ENCODE measurements around the gene DBN1. TPM values are rescaled to one million over a fixed set of nuclear protein-coding genes. Genes with fewer than 3 reads are reported as not detected.
"Not testable (repeated sequence)": the region's sequence is repeated elsewhere in the genome, so short reads cannot be mapped to it uniquely, and the experiment has no call there.

DBN1 gene
- total and polyA plus RNA-seq, 4 experiments from 2014 or later, result 0.49 to 1.2 (median 0.99) TPM; not detected in 1

DNA sequence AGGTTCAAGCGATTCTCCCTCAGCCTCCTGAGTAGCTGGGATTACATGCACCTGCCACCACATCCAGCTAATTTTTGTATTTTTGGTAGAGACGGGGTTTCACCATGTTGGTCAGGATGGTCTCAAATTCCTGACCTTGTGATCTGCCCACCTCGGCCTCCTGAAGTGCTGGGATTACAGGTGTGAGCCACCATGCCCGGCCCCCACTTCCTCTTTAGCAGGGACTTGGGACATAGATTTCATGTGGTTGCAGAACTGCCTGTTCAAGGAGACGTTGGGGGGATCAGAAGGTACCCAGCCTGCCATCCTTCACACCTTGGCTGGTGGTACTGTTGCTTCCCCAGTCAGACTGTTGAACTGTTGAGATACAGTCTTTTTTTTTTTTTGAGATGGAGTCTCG lies 56.4 kb downstream of the DBN1 start:
- H3K27ac Mint-ChIP-seq; H3K27me3 ChIP-seq (ENCODE audit: insufficient read depth, low read length); DNase-seq; H3K9me3 Mint-ChIP-seq; H3K27ac ChIP-seq (ENCODE audit: low read depth, low read length); H3K27me3 Mint-ChIP-seq; H3K36me3 Mint-ChIP-seq; H3K9me3 ChIP-seq (ENCODE audit: control insufficient read depth in 1 of 2, low read length in 2 of 2); H3K36me3 ChIP-seq (ENCODE audit: insufficient read depth, low read length); intact Hi-C loops (cut with micrococcal nuclease); H3K4me3 ChIP-seq (ENCODE audit: low read length in 2 of 2); H3K4me3 Mint-ChIP-seq: not testable (repeated sequence)
- peaks cover 17 to 40% (median 23%) of the 10 kb centered on the region in 4 donors for H3K4me1 Mint-ChIP-seq
- POLR2A ChIA-PET (ENCODE audit: partially characterized antibody), result interaction anchor here (1.2 to 9.4 kb wide), 4 partner anchors 9 to 38 kb away, joined by 5 to 141 read pairs (median 57); partner anchors contain the start of genes GRK6 and PRR7
- H3K4me1 ChIP-seq (ENCODE audit: insufficient read depth, low read length), result peaks cover 32% of the 10 kb centered on the region
- CTCF ChIA-PET (ENCODE audit: partially characterized antibody), result interaction anchor here (1.5 to 16.6 kb wide), 3 partner anchors 11 to 32 kb away, joined by 5 to 821 read pairs (median 81); partner anchors contain the start of genes PFN3 and PRR7

DNA sequence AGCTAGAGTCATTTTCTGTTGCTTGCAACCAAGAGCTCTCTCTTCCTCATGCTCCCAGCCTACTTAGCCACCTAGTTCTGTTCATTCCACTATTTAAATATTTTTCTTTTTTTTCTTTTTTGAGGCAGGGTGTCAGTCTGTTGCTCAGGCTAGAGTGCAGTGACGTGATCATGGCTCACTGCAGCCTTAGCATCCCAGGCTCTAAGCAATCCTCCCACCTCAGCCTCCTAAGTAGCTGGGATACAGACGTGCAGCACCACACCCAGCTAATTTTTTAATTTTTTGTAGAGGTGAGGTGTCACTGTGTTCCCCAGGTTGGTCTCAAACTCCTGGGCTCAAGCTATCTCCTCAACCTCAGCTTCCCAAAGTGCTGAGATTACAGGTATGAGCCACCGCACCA lies 59.0 kb downstream of the DBN1 start:
- Histone ChIP-seq H3K27ac (ENCODE audit: low read depth, low read length) (no peak overlapping the region), H3K4me1 (ENCODE audit: insufficient read depth, low read length) (peaks cover 36% of the 10 kb centered on the region), H3K9me3 (ENCODE audit: control insufficient read depth in 1 of 2, low read length in 2 of 2) (no peaks in the 10 kb centered on the region), H3K27me3 (ENCODE audit: insufficient read depth, low read length) (no peaks in the 10 kb centered on the region), H3K36me3 (ENCODE audit: insufficient read depth, low read length) (no peaks in the 10 kb centered on the region), H3K4me3 (ENCODE audit: low read length in 2 of 2) (no peak overlapping the region)
- DNase-seq, result no peak
- Mint-ChIP-seq H3K4me1 (peaks cover 20 to 49% (median 32%) of the 10 kb centered on the region in 4 donors), H3K27ac (peak overlapping the region in 1 of 7 donors; percentile 18), H3K9me3 (no peaks in the 10 kb centered on the region), H3K4me3 (no peak overlapping the region), H3K27me3 (no peaks in the 10 kb centered on the region), H3K36me3 (no peaks in the 10 kb centered on the region)
- CTCF ChIA-PET (ENCODE audit: partially characterized antibody), result interaction anchor here (0.7 to 16.6 kb wide), 8 partner anchors 10 to 343 kb away, joined by 3 to 821 read pairs (median 6); partner anchors contain the start of genes PFN3 and PRR7
- intact Hi-C loops (cut with micrococcal nuclease), result no loop called here
- POLR2A ChIA-PET (ENCODE audit: partially characterized antibody), result interaction anchor here (1.4 to 9.4 kb wide), 5 partner anchors 10 to 41 kb away, joined by 3 to 141 read pairs (median 11); partner anchors contain the start of genes GRK6 and PRR7

DNA sequence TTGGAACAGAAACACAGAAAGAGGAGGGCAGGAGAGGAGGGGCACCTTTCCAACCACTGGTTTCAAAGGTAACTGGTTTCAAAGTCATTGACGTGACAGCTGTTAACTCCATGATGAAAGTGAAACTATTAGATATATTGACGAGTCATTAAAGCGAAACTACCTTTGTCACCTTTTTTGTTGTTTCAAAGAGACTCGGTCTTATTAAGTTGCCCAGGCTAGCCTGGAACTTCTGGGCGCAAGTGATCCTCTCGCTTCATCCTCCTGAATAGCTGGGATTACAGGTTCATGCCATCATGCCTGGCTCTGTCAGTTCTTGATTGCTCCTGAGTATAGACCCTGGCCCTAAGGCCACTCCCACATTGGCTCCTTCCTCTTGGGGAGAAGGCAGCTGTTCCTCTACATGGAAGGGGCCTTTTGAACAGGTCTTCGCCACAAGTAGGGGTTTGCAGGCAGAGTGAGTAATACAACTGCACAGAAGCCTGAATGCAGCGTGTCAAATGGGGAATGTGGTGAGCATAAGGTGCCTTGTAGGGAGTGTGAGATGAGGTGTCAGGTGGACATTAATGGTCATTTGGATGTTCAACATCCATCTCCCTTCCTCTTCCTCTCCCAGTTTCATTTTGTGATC lies 60.7 kb downstream of the DBN1 start:
- ChIA-PET CTCF (ENCODE audit: partially characterized antibody) (interaction anchor here (1.2 to 16.6 kb wide), 4 partner anchors 9 to 104 kb away, joined by 4 to 821 read pairs (median 7); partner anchors contain the start of gene PRR7), POLR2A (ENCODE audit: partially characterized antibody) (interaction anchor here (0.9 to 9.4 kb wide), 7 partner anchors 9 to 54 kb away, joined by 4 to 141 read pairs (median 8); partner anchors contain the start of genes GRK6 and PRR7)
- peak overlapping the region; percentile 83 to 94 (median 86) for H3K27ac Mint-ChIP-seq
- H3K27me3 Mint-ChIP-seq, result no peaks in the 10 kb centered on the region
- Histone ChIP-seq H3K27me3 (ENCODE audit: insufficient read depth, low read length) (no peaks in the 10 kb centered on the region), H3K27ac (ENCODE audit: low read depth, low read length) (peak overlapping the region; percentile 47), H3K4me1 (ENCODE audit: insufficient read depth, low read length) (peaks cover 36% of the 10 kb centered on the region), H3K9me3 (ENCODE audit: control insufficient read depth in 1 of 2, low read length in 2 of 2) (no peaks in the 10 kb centered on the region), H3K4me3 (ENCODE audit: low read length in 2 of 2) (peak overlapping the region; percentile 6 to 37), H3K36me3 (ENCODE audit: insufficient read depth, low read length) (no peaks in the 10 kb centered on the region)
- H3K9me3 Mint-ChIP-seq, result no peaks in the 10 kb centered on the region
- H3K4me1 Mint-ChIP-seq, result peaks cover 20 to 49% (median 32%) of the 10 kb centered on the region in 4 donors
- no peaks in the 10 kb centered on the region for H3K36me3 Mint-ChIP-seq
- H3K4me3 Mint-ChIP-seq, result peak overlapping the region; percentile 76 to 84 (median 79)
- peak in 4 of 5 donors; percentile 59 to 74 (median 65) for DNase-seq
- intact Hi-C loops (cut with micrococcal nuclease), result loop anchor here (1.0 kb wide), 1 partner anchor 14 kb away; the partner anchor contains the start of gene GRK6

DNA sequence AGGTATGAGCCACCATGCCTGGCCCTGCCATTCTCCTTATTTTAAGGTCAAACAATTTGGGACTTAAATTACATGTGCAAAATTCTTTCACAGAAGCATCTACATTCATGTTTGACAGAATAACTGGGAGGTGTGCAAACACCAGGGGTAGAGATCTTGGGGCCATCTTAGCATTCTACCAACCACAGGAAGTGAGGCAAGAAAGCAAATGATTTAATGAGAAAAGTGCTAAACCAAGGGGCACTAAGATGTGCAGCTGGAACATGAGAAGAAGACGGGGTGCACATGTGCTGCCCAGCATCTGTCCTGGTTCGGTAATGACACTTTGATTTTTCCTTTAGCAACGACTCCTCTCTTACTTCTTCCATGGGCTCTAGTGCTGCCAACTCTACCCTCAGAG lies 62.9 kb downstream of the DBN1 start:
- DNase-seq, result no peak
- Histone ChIP-seq H3K36me3 (ENCODE audit: insufficient read depth, low read length) (no peaks in the 10 kb centered on the region), H3K9me3 (ENCODE audit: control insufficient read depth in 1 of 2, low read length in 2 of 2) (no peaks in the 10 kb centered on the region), H3K4me1 (ENCODE audit: insufficient read depth, low read length) (peaks cover 33% of the 10 kb centered on the region), H3K4me3 (ENCODE audit: low read length in 2 of 2) (no peak overlapping the region), H3K27me3 (ENCODE audit: insufficient read depth, low read length) (no peaks in the 10 kb centered on the region), H3K27ac (ENCODE audit: low read depth, low read length) (no peak overlapping the region)
- Mint-ChIP-seq H3K27ac (peak overlapping the region in 2 of 7 donors; percentile 40 to 60), H3K9me3 (no peaks in the 10 kb centered on the region), H3K4me3 (peak overlapping the region in 1 of 8 donors; percentile 4), H3K36me3 (no peaks in the 10 kb centered on the region), H3K27me3 (no peaks in the 10 kb centered on the region), H3K4me1 (peaks cover 14 to 43% (median 27%) of the 10 kb centered on the region in 4 donors)
- intact Hi-C loops (cut with micrococcal nuclease), result no loop called here
- CTCF ChIA-PET (ENCODE audit: partially characterized antibody), result interaction anchor here (0.6 to 16.6 kb wide), 5 partner anchors 8 to 91 kb away, joined by 3 to 821 read pairs (median 3); partner anchors contain the start of genes GRK6, PFN3 and PRR7
- POLR2A ChIA-PET (ENCODE audit: partially characterized antibody), result interaction anchor here (1.3 to 9.4 kb wide), 4 partner anchors 15 to 44 kb away, joined by 5 to 141 read pairs (median 66); partner anchors contain the start of genes GRK6 and PRR7

DNA sequence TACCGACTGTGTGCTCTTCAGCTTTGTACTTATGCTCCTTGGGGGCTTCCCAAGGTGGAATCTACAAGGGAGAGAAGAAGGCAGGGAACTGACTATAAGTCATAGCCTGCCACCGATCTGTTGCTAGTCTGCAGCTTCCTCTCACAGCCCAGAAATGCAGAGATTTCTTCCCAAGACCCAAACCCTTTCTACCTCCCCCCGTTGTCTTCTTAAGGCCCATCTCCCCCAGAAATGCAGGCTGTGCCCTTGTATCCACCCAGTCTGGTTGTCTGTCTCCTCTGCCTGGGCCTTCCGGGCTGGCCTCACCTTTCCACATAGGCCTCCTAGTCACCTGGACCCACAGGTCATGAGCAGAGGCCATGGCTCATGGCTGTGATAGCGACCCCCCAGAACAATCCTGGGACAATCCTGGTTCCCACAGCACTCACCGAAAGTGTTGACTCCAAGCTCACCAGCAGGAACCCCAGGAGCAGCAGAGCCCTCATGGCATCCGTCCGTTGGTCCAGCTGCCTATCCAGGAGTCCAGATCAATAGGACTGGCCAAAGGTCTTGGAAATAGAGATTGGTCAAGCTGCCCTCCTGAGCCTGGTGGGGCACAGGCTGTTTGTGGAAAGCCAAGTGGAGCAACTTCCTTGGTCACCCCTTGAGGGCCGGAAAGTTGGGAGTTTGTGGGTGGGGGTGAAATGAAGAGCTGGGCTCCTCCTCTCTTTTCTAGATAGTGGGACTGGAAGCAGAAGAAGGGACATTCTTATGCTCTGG lies 64.2 kb downstream of the DBN1 start, which contains the start of gene F12:
TSS of gene F12 (minus strand) at position 522 of the 759 bp plus-strand sequence. CDS start at position 485, 37 bp downstream.
- CTCF ChIA-PET (ENCODE audit: partially characterized antibody), result interaction anchor here (0.7 to 16.6 kb wide), 7 partner anchors 18 to 100 kb away, joined by 3 to 821 read pairs (median 4); partner anchors contain the start of genes GRK6 and PRR7
- DNase-seq, result no peak
- Mint-ChIP-seq H3K27me3 (no peaks in the 10 kb centered on the region), H3K27ac (peak within 1 kb of the TSS in 3 of 7 donors; percentile 24 to 53 (median 37)), H3K9me3 (no peaks in the 10 kb centered on the region), H3K4me1 (peaks cover 14 to 47% (median 25%) of the 10 kb centered on the region in 4 donors), H3K4me3 (no peak within 1 kb of the TSS), H3K36me3 (no peaks in the 10 kb centered on the region)
- POLR2A ChIA-PET (ENCODE audit: partially characterized antibody), result interaction anchor here (0.8 to 9.4 kb wide), 7 partner anchors 18 to 46 kb away, joined by 3 to 141 read pairs (median 10); partner anchors contain the start of genes GRK6 and PRR7
- Histone ChIP-seq H3K36me3 (ENCODE audit: insufficient read depth, low read length) (no peaks in the 10 kb centered on the region), H3K27ac (ENCODE audit: low read depth, low read length) (no peak within 1 kb of the TSS), H3K4me1 (ENCODE audit: insufficient read depth, low read length) (peaks cover 36% of the 10 kb centered on the region), H3K4me3 (ENCODE audit: low read length in 2 of 2) (no peak within 1 kb of the TSS), H3K9me3 (ENCODE audit: control insufficient read depth in 1 of 2, low read length in 2 of 2) (no peaks in the 10 kb centered on the region), H3K27me3 (ENCODE audit: insufficient read depth, low read length) (no peaks in the 10 kb centered on the region)
- intact Hi-C loops (cut with micrococcal nuclease), result no loop called here
